Measurements from ENCODE around the gene LMBRD1.

GRCh38 chr6:69843189-69843588 lies 46.4 kb upstream of the LMBRD1 start:
- TF ChIP-seq CTCF (IDR thresholded peaks at IDR 0.05): no peak
- TF ChIP-seq POLR2A (IDR thresholded peaks at IDR 0.05): no peak
- no peak for TF ChIP-seq POLR2AphosphoS5 (IDR thresholded peaks at IDR 0.05)
- no peak for TF ChIP-seq EP300 (IDR thresholded peaks at IDR 0.05; ENCODE audit: low read depth)

Data from transverse colon (tissue), 4 donors.